ENCODE measurements around the gene PRX. TPM values are rescaled to one million over a fixed set of nuclear protein-coding genes. Genes with fewer than 3 reads are reported as not detected.
A peak's percentile ranks its signal among the peaks of the same experiment; 100 is the strongest.
"Not testable (repeated sequence)": the region's sequence is repeated elsewhere in the genome, so short reads cannot be mapped to it uniquely, and the experiment has no call there.

Gene PRX
- total and polyA plus RNA-seq, 7 donors, result 1.4 to 3.3 (median 2.1) TPM

DNA sequence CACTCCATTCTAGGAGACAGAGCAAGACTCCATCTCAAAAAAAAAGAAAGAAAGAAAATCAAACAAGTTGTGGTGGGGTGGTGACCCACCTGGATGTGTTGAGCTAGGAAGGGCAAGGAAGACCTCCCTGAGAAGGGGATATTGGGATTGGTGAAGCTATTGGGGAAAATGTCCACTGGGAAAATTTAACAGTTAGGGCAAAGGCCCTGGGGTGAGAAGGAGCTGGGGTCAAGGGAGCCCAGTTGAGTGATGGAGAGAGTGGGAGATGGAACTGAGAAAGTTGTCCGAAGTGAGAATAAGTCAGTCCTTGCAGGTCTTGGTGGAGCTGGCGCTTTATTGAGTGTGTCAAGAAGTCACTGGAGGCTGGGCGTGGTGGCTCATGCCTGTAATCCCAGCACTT is 25.1 kb upstream of the PRX start:
- Histone ChIP-seq H3K27me3 (ENCODE audit: insufficient read depth in 3 of 3, low read length in 2 of 3) (no peaks in the 10 kb centered on the region), H3K36me3 (ENCODE audit: insufficient read depth in 1 of 2, low read depth in 1 of 2) (peaks cover 8 to 25% of the 10 kb centered on the region in 2 donors), H3K4me1 (peaks cover 19% of the 10 kb centered on the region), H3K27ac (no peak overlapping the region), H3K9me3 (no peaks in the 10 kb centered on the region), H3K4me3 (no peak overlapping the region)
- ATAC-seq (no peak), DNase-seq (no peak)
- TF ChIP-seq, protein P1, sequence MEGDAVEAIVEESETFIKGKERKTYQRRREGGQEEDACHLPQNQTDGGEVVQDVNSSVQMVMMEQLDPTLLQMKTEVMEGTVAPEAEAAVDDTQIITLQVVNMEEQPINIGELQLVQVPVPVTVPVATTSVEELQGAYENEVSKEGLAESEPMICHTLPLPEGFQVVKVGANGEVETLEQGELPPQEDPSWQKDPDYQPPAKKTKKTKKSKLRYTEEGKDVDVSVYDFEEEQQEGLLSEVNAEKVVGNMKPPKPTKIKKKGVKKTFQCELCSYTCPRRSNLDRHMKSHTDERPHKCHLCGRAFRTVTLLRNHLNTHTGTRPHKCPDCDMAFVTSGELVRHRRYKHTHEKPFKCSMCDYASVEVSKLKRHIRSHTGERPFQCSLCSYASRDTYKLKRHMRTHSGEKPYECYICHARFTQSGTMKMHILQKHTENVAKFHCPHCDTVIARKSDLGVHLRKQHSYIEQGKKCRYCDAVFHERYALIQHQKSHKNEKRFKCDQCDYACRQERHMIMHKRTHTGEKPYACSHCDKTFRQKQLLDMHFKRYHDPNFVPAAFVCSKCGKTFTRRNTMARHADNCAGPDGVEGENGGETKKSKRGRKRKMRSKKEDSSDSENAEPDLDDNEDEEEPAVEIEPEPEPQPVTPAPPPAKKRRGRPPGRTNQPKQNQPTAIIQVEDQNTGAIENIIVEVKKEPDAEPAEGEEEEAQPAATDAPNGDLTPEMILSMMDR (IDR thresholded peaks at IDR 0.05), result no peak
- intact Hi-C loops (cut with DNase I), result no loop called here
- WGBS, 3 donors, result 86 to 97% (median 93%) methylated on average over 3 of the region's 3 CpGs

DNA sequence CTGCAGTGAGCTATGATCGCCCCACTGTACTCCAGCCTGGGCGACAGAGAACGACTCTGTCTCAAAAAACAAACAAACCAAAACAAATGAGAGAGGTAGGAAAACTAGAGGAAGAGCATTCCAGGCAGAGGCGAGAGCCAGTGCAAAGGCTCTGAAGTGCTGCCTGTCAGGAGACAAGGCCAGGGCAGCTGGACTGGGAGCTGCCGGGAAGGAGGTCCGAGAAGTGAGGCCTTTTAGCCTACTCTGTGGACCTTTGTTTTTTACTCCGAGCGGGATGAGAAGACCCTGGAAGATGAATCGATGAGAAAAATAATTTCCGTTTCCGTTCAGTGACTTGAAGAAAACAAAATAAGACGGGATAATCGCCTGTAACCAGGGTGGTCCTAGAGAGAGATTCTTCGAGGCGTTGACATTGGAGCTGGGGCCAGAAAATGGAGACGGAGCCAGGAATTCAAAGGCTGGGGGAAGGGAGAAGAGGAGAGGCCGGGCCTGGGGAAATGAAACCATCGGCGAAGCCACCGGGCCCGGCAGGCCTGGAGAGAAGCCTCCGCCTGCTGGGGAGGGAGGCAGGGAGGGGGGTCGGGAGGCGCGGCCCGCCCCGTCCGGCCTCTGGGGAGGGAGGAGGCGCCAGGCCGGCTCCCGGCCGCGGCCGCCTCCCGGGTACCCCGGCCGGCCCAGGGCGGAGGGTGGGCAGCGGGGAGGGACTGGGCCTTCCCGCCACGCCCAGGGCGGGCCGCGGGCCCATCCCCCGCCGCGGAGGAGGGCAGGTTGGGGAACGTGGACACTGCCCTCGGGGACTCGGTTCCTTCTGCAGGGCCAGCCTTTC is 20.4 kb upstream of the PRX start:
- intact Hi-C loops (cut with DNase I), result no loop called here
- WGBS, 3 donors, result 2% methylated on average over 42 to 50 of the region's 50 CpGs
- Histone ChIP-seq H3K9me3 (no peaks in the 10 kb centered on the region), H3K4me3 (peak overlapping the region; percentile 68), H3K27me3 (ENCODE audit: insufficient read depth in 3 of 3, low read length in 2 of 3) (no peaks in the 10 kb centered on the region), H3K27ac (peak overlapping the region; percentile 92), H3K4me1 (peaks cover 12% of the 10 kb centered on the region), H3K36me3 (ENCODE audit: insufficient read depth in 1 of 2, low read depth in 1 of 2) (no peaks in the 10 kb centered on the region)
- ATAC-seq (peak; percentile 95 to 98 (median 96)), DNase-seq (peak; percentile 89 to 95)
- TF ChIP-seq, protein P1 (IDR thresholded peaks at IDR 0.05), result no peak

DNA sequence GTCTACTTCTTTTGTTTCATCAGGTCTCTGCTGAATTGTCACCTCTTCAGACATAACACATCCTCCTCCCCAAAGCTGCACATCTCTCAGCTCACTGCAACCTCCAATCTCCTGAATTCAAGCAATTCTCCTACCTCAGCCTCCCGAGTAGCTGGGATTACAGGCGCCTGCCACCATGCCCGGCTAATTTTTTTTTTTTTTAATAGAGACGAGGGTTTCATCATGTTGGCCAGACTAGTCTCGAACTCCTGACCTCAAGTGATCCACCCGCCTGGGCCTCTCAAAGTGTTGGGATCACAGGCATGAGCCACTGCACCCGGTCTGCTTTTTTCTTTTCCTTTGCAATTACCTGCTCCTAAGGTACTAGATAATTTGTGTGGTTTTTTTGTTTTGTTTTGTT is 19.6 kb upstream of the PRX start:
- H3K27me3 ChIP-seq (ENCODE audit: insufficient read depth in 3 of 3, low read length in 2 of 3); DNase-seq; intact Hi-C loops (cut with DNase I); ATAC-seq; H3K9me3 ChIP-seq; H3K36me3 ChIP-seq (ENCODE audit: insufficient read depth in 1 of 2, low read depth in 1 of 2): not testable (repeated sequence)
- peaks cover 12% of the 10 kb centered on the region for H3K4me1 ChIP-seq
- WGBS, 3 donors, result 32 to 45% (median 39%) methylated on average over 7 of the region's 7 CpGs
- H3K4me3 ChIP-seq, result peak overlapping the region; percentile 68
- H3K27ac ChIP-seq, result peak overlapping the region; percentile 92

DNA sequence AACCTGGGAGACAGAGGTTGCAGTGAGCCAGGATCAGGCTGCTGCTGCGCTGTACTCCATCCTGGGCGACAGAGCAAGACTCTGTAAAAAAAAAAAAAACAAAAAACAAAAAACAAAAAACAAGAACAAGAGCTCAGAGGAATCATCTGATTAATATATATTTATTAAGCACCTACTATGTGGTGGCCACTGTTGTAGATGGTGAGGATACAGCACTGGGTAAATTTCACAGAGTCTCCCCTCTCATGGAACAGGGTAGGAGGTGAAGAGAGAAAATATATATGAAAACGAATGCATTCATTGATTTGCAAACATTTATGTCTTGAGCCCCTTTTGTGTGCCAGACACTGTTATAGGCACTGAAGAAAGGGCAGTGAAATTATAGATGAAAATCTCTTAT is 18.5 kb upstream of the PRX start:
- no peak for ATAC-seq
- Histone ChIP-seq H3K4me3 (no peak overlapping the region), H3K9me3 (no peaks in the 10 kb centered on the region), H3K36me3 (ENCODE audit: insufficient read depth in 1 of 2, low read depth in 1 of 2) (no peaks in the 10 kb centered on the region), H3K27me3 (ENCODE audit: insufficient read depth in 3 of 3, low read length in 2 of 3) (no peaks in the 10 kb centered on the region), H3K4me1 (peaks cover 12% of the 10 kb centered on the region), H3K27ac (peak overlapping the region; percentile 92)
- intact Hi-C loops (cut with DNase I), result no loop called here
- TF ChIP-seq, protein P1 (IDR thresholded peaks at IDR 0.05), result no peak
- no peak for DNase-seq
- WGBS, 3 donors, result 89 to 93% (median 90%) methylated on average over 3 of the region's 3 CpGs

DNA sequence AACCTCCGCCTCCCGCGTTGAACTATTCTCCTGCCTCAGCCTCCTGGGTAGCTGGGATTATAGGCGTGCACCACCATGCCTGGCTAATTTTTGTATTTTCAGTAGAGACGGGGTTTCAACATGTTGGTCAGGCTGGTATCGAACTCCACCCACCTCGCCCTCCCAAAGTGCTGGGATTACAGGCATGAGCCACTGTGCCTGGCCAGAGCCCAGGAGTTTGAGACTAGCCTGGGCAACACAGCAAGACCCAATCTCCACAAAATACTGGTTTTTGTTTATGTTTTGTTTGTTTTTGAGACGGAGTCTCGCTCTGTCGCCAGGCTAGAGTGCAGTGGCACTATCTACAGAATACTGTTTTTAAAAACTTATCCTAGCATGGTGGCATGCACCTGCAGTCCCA is 17.1 kb upstream of the PRX start:
- ATAC-seq; H3K4me3 ChIP-seq; intact Hi-C loops (cut with DNase I); H3K36me3 ChIP-seq (ENCODE audit: insufficient read depth in 1 of 2, low read depth in 1 of 2); H3K27ac ChIP-seq; H3K27me3 ChIP-seq (ENCODE audit: insufficient read depth in 3 of 3, low read length in 2 of 3); H3K9me3 ChIP-seq; DNase-seq: not testable (repeated sequence)
- WGBS, 3 donors, result 95 to 98% (median 97%) methylated on average over 10 of the region's 10 CpGs
- peaks cover 12% of the 10 kb centered on the region for H3K4me1 ChIP-seq

DNA sequence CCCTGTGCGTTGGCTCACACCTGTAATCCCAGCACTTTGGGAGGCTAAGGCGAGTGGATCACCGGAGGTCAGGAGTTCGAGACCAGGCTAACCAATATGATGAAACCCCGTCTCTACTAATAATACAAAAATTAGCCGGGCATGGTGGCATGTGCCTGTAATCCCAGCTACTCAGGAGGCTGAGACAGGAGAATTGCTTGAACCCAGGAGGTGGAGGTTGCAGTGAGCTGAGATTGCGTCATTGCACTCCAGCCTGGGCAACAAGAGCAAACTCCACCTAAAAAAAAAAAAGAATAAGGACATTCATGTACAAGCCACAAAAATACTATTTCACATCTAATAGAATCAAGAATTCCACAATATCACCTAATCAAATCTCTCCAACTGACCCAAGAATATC is 15.0 kb upstream of the PRX start:
- peaks cover 26% of the 10 kb centered on the region for H3K4me1 ChIP-seq
- intact Hi-C loops (cut with DNase I); H3K27ac ChIP-seq; ATAC-seq; H3K36me3 ChIP-seq (ENCODE audit: insufficient read depth in 1 of 2, low read depth in 1 of 2); DNase-seq; H3K9me3 ChIP-seq; H3K4me3 ChIP-seq; H3K27me3 ChIP-seq (ENCODE audit: insufficient read depth in 3 of 3, low read length in 2 of 3): not testable (repeated sequence)
- 95 to 98% (median 96%) methylated on average over 7 of the region's 7 CpGs for WGBS, 3 donors
